GM23248 (cell line): ENCODE results near the gene SCAMP4.

Source experiments
- EZH2 ChIP-seq: fragments of 200-600 bp; sonication (generic); IDR thresholded peaks from 2 replicates; pipeline ENCODE4 v1.6.1; 2018; ENCODE audit warnings: antibody characterized with exemption, mild to moderate bottlenecking; ENCODE audit not compliant: insufficient read depth, poor library complexity, severe bottlenecking
- EZH2phosphoT487 ChIP-seq: fragments of 200-600 bp; sonication (generic); IDR thresholded peaks from 2 replicates; pipeline ENCODE4 v1.6.1; 2018; ENCODE audit warnings: antibody characterized with exemption, moderate library complexity, mild to moderate bottlenecking, low read depth; ENCODE audit not compliant: insufficient read depth

GRCh38 chr19:1921326-1921725, 16.1 kb downstream of the SCAMP4 start:
- no peak for TF ChIP-seq EZH2
- no peak for TF ChIP-seq EZH2phosphoT487
